HUES6 (cell line): ENCODE measurements around the gene CDC42EP4.

Experiments used
- H3K27ac ChIP-seq: 2 replicates; pipeline ENCODE4 v1.7.0; 2013; ENCODE audit warnings: low read depth, mild to moderate bottlenecking, low read length, inconsistent platforms
- H3K27me3 ChIP-seq: 2 replicates; pipeline ENCODE4 v1.6.1; 2013; ENCODE audit warnings: low read length; ENCODE audit not compliant: control insufficient read depth, insufficient read depth
- H3K36me3 ChIP-seq: 2 replicates; pipeline ENCODE4 v1.6.1; 2013; ENCODE audit warnings: low read length; ENCODE audit not compliant: control insufficient read depth, insufficient read depth
- H3K4me1 ChIP-seq: 2 replicates; pipeline ENCODE4 v1.6.1; 2013; ENCODE audit warnings: low read length; ENCODE audit not compliant: control insufficient read depth, insufficient read depth
- H3K4me3 ChIP-seq: 2 replicates; pipeline ENCODE4 v1.5.1; 2013; ENCODE audit warnings: low read depth, low read length
- H3K9ac ChIP-seq: one replicate; pipeline ENCODE4 v1.6.1; 2013; ENCODE audit warnings: mild to moderate bottlenecking, low read length
- H3K9me3 ChIP-seq: 2 replicates; pipeline ENCODE4 v1.6.1; 2013; ENCODE audit warnings: low read depth, low read length; ENCODE audit not compliant: control insufficient read depth, insufficient read depth

Gene CDC42EP4

GRCh38 chr17:73342541-73343167 lies 30.9 kb upstream of the CDC42EP4 start:
- Histone ChIP-seq H3K4me1 (peaks cover 45% of the 10 kb centered on the region), H3K27ac (peak overlapping the region; percentile 72), H3K9ac (peak overlapping the region; percentile 82), H3K9me3 (no peaks in the 10 kb centered on the region), H3K36me3 (no peaks in the 10 kb centered on the region), H3K4me3 (peak overlapping the region; percentile 37), H3K27me3 (no peaks in the 10 kb centered on the region)

DNA sequence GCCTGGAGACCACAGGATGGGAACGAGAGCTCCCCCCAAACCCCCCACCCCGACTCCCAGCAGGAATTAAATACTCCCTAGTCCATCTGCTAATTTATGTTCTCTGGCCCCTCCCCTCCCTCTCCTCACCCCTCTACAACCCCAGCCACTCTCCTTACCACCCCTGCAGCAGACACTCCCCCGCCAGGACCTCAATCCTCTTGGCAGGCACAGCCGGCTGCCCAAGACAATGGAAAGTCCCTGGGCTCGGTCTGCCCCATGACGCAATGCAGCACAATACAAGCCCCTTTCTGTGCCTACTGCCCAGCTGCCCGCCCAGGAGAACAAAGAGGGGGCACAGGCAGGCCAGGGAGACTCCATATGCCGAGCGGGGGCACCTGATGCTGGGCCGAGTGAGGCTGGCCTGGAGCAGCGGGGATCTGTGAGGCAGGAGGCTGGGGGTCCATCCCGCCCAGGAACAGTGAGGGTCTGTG lies 30.3 kb upstream of the CDC42EP4 start:
- Histone ChIP-seq H3K9me3 (no peaks in the 10 kb centered on the region), H3K9ac (peak overlapping the region; percentile 71), H3K27ac (peak overlapping the region; percentile 32), H3K4me3 (peak overlapping the region; percentile 6), H3K36me3 (no peaks in the 10 kb centered on the region), H3K27me3 (no peaks in the 10 kb centered on the region), H3K4me1 (peaks cover 46% of the 10 kb centered on the region)

DNA sequence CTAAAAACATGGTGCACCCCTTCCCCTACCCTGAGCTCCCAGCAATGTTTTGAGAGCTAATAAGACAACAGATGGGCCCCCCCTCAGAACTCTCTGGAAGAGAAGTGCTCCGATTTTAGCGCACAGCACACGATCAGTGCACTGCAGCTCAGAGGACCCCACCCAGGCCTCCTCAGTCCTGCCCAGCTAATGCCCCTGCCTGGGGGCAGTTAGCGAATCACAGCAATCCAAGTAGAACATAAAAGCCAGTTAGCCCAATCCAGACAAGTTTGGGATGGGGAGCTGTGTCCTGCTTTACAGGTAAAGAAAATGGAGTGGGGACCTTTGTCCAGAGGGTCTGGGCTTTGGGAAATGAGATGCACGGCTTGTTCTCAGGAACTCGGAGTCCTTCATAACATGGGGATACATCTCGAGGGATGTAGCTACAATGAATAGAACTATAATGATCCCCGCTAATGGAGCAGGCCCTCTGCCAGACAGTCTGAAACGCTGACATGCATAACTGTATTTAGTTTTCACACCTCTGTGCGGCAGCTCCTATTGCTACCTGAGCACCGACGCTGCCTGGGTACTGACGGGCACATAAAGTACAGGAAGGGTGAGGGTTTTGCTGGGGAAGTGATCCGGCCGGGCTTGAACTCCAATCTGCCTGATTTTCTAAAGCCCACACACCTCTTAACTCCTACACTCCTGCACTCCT lies 29.7 kb upstream of the CDC42EP4 start:
- peak overlapping the region; percentile 5 for H3K9ac ChIP-seq
- no peak overlapping the region for H3K4me3 ChIP-seq
- no peaks in the 10 kb centered on the region for H3K9me3 ChIP-seq
- H3K27ac ChIP-seq, result no peak overlapping the region
- H3K4me1 ChIP-seq, result peaks cover 48% of the 10 kb centered on the region
- H3K27me3 ChIP-seq, result no peaks in the 10 kb centered on the region
- no peaks in the 10 kb centered on the region for H3K36me3 ChIP-seq

- Histone ChIP-seq H3K4me3 (no peak overlapping the region), H3K27me3 (no peaks in the 10 kb centered on the region), H3K9me3 (no peaks in the 10 kb centered on the region), H3K4me1 (peaks cover 48% of the 10 kb centered on the region), H3K9ac (no peak overlapping the region), H3K36me3 (no peaks in the 10 kb centered on the region), H3K27ac (no peak overlapping the region)
Observed at GRCh38 chr17:73340093-73340596, 28.3 kb upstream of the CDC42EP4 start.

DNA sequence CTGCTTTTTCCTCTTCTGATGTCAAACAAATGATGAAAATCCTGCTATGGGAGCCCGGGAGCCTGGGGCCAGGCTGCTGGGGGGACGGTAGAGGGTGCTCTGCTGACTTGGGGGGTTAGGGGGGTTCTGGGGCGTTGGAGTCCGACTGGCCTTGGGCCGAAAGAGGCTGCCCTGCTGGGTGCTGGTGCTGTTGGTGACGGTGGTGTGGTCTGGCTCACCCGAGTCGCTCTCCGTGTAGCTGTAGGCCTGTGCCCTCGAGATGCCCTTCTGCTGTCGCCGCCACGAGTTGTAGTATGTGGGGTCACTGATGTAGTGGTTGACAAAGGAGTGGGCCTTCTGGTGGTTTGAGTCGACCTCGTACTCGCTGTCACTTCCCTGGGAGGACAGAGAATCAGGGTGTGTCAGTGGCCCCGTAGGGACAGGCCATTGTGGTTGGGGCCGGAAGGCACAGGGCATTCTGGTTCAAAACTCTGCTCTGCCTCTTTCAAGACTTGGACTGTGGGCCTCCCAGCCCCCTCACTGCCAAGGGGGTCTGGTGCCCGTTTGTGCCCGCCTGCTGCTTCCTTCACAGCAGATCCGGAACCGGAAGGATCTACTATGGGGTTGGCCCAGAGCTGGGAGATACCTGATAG lies 26.9 kb upstream of the CDC42EP4 start:
- H3K4me1 ChIP-seq, result peaks cover 36% of the 10 kb centered on the region
- no peaks in the 10 kb centered on the region for H3K27me3 ChIP-seq
- no peaks in the 10 kb centered on the region for H3K9me3 ChIP-seq
- H3K4me3 ChIP-seq, result no peak overlapping the region
- H3K9ac ChIP-seq, result no peak overlapping the region
- no peak overlapping the region for H3K27ac ChIP-seq
- no peaks in the 10 kb centered on the region for H3K36me3 ChIP-seq

DNA sequence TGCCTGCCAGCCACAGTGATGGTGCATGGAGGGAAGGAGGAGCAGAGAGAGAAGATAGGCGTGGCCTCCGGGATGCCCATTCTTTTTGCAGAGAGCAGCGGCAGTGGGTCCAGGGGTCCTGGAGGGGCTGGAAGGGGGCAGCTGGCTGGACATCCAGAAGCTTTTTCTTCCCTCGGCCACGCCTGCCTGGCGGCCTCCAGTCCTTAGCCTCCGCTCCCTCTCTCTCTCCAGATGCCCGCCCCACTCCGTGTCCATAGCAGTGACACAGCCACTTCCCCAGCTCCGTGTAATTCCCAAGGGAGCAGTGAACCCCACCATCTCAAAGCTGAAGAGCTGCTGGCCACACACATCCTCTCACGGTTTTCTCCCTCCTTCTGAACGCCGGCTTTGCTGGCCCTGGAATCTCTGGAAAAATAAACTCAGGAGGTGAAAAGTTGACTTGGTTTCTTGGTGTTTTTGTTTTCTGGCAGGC lies 26.3 kb upstream of the CDC42EP4 start:
- Histone ChIP-seq H3K27ac (no peak overlapping the region), H3K9ac (no peak overlapping the region), H3K4me1 (peaks cover 30% of the 10 kb centered on the region), H3K27me3 (no peaks in the 10 kb centered on the region), H3K9me3 (no peaks in the 10 kb centered on the region), H3K4me3 (no peak overlapping the region), H3K36me3 (no peaks in the 10 kb centered on the region)

DNA sequence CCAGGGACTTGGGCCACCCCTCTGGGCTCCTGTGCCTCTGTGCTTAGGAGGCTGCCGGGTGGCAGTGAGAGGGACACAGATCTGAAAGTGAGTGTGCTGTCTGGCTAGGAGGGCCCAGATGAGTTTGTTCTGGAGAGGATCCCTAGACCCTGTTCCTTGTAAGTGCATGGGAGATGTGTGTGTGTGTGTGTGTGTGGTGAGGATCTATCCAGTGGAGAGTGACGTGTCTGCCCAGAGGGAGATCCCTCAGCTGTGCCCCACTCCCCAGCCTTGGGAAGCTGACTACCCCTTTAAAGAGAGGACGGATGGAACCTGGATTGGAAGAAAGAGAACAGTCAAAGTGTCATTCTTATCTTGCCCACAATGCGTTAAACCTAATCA lies 25.5 kb upstream of the CDC42EP4 start:
- H3K4me1 ChIP-seq, result peaks cover 24% of the 10 kb centered on the region
- H3K27me3 ChIP-seq, result no peaks in the 10 kb centered on the region
- H3K9ac ChIP-seq, result no peak overlapping the region
- H3K36me3 ChIP-seq, result no peaks in the 10 kb centered on the region
- no peak overlapping the region for H3K4me3 ChIP-seq
- no peak overlapping the region for H3K27ac ChIP-seq
- no peaks in the 10 kb centered on the region for H3K9me3 ChIP-seq

GRCh38 chr17:73336408-73337329 lies 24.9 kb upstream of the CDC42EP4 start:
- no peak overlapping the region for H3K9ac ChIP-seq
- no peak overlapping the region for H3K27ac ChIP-seq

DNA sequence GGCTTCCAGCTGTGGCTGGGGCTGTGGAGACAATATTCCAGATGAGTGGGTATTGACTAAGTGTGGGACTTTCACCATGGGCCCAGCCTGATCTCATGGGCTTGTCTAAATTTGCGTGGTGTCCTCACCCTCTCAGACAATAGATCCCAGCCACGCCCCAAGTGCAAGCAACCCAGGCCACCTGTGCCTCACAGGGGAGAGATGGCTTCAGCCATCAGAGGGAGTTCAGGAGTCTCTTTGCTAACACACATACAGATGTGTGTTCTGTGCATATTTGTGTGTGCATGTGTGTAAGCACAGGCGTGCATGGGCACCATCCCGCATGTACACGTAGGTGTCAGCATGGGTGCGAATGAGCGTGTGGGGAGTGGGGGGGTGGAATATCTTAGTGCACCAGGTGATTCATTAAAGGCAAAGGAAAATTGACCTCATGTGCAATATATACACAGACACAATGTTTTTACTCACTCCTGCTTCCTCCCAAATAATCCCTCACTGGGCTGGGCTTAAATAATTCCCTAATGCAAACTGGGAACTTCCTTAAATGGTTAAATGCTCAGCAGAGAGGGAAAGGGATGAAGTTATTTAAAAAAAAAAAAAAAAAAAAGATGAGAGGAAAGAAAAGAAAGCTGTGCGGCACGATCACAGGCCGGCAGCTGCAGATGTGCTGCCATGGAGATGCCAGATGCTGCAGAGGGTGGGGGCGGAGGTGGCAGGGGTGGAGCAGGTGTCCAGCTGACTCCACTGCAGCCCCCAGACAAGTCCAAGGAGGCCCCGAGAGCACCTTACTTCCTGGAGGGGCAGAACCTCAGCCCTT lies 24.0 kb upstream of the CDC42EP4 start:
- H3K4me1 ChIP-seq, result peaks cover 13% of the 10 kb centered on the region; the same call in 1 of the 2 replicates
- no peaks in the 10 kb centered on the region for H3K9me3 ChIP-seq
- H3K9ac ChIP-seq, result no peak overlapping the region
- H3K4me3 ChIP-seq, result no peak overlapping the region
- no peaks in the 10 kb centered on the region for H3K27me3 ChIP-seq
- H3K36me3 ChIP-seq, result no peaks in the 10 kb centered on the region
- H3K27ac ChIP-seq, result no peak overlapping the region

More at GRCh38 chr17:73336408-73337329, 24.9 kb upstream of the CDC42EP4 start:
- Histone ChIP-seq H3K4me1 (peaks cover 19% of the 10 kb centered on the region), H3K36me3 (no peaks in the 10 kb centered on the region), H3K4me3 (no peak overlapping the region), H3K27me3 (no peaks in the 10 kb centered on the region), H3K9me3 (no peaks in the 10 kb centered on the region)
